ENCODE results near the gene LRRC47.
"Not testable (repeated sequence)": the region's sequence is repeated elsewhere in the genome, so short reads cannot be mapped to it uniquely, and the experiment has no call there.

The LRRC47 gene

DNA sequence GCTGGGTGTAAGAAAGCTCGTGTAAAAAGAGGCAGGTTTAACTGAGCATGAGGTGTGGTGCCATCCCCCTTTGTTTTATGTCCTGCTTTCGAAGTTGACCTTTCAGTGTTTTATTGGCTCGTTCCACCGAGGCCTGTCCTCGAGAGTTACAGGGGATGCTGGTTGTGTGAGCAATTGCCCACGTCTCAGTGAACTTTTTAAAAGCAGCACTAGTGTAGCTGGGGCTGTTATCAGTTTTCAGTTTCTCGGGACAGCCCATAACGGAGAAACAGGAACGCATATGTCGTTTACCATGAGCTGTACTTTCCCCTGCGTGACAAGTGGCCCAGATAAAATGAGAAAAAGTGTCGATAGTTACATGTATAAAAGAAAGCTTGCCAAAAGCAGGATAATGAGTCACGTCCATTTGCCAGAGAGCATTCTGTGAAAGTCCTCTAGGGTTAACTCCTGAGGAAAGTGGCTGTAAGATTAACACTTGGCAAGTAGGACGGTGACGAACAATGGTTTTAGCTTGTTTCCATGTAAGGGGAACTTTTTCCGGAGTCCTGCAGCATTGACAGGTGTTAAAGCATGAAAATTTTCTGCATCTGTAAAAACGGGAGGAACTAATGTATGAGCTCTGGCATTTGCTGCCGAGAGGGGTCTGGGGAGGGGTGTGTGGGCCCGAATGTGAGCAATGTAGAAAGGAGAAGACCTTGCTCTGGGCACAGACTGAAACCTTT, 7.8 kb upstream of the LRRC47 start:
- Mint-ChIP-seq H3K9me3 (peaks cover 4% of the 10 kb centered on the region), H3K36me3 (peaks cover 5% of the 10 kb centered on the region)
- ATAC-seq: no peak

DNA sequence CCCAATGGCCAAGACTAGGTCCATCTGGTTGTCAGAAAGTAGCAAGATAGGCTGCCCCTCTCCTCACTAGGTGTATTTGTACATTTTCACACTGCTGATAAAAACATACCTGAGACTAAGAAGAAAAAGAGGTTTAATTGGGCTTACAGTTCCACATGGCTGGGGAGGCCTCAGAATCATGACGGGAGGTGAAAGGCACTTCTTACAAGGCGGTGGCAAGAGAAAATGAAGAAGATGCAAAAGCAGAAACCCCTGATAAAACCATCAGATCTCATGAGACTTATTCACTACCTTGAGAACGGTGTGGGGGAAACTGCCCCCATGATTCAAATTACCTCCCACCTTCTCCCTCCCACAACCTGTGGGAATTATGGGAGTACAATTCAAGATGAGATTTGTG, 4.5 kb upstream of the LRRC47 start:
- H3K4me1 Mint-ChIP-seq: peaks cover 31% of the 10 kb centered on the region
- not testable (repeated sequence) for H3K9me3 Mint-ChIP-seq; H3K27ac Mint-ChIP-seq; ATAC-seq; DNase-seq (ENCODE audit: low spot score in 2 of 2)
- H3K36me3 Mint-ChIP-seq: peaks cover 10% of the 10 kb centered on the region
- H3K4me3 Mint-ChIP-seq: peak overlapping the region; percentile 2

More for the DNA sequence above, 7.8 kb upstream of the LRRC47 start:
- Mint-ChIP-seq H3K27ac (no peak overlapping the region), H3K4me1 (peaks cover 22% of the 10 kb centered on the region), H3K4me3 (peak overlapping the region; percentile 27)
- DNase-seq (ENCODE audit: low spot score in 2 of 2): no peak

- DNase-seq (ENCODE audit: low spot score in 2 of 2): no peak
- H3K9me3 Mint-ChIP-seq: peaks cover 3% of the 10 kb centered on the region
- peak overlapping the region; percentile 2 for H3K4me3 Mint-ChIP-seq
- H3K27ac Mint-ChIP-seq: no peak overlapping the region
- H3K36me3 Mint-ChIP-seq: peaks cover 10% of the 10 kb centered on the region
- H3K4me1 Mint-ChIP-seq: peaks cover 37% of the 10 kb centered on the region
- ATAC-seq: no peak
Observed at GRCh38 chr1:3799976-3800685, 3.8 kb upstream of the LRRC47 start.

DNA sequence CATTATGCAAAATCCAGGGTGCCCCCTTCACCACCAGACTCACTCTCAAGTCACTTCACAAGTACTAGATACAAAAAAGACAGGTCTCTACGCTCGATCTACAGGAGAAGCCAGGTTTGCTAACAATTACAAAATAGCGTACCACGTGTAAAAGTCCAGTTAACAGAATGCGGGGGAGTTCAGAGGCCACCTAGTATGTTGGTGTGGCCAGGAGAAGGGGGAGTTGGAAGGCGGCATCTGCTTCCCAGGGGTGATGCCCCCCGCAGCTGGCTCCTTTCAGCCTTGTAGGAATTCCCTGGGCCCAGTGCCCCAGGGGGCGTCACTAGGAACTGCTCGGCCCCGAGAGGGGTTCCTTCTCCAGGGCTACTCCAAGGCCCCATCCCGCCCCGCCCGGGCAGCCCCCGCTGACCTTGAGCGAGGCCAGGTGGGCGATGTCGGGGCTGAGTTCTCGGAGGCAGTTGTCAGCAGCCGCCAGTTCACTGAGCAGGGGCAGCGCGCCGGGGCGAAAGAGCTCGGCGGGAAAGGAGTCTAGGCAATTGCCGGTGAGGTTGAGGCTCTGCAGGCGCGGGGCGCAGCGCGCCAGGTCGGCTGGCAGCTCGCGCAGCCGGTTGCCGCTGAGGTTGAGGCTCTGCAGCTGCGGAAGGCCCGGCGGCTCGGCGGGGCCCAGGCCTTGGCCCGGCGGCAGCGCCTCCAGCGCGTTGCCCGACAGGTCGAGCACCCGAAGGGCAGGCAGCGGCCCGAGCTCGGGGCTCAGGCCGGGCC, 664 bp downstream of the LRRC47 start:
- DNase-seq (ENCODE audit: low spot score in 2 of 2): no peak
- H3K9me3 Mint-ChIP-seq: peaks cover 3% of the 10 kb centered on the region

GRCh38 chr1:3790952-3791351, 5.3 kb downstream of the LRRC47 start:
- Mint-ChIP-seq H3K9me3 (no peaks in the 10 kb centered on the region), H3K4me3 (no peak overlapping the region), H3K27ac (no peak overlapping the region), H3K4me1 (peaks cover 44% of the 10 kb centered on the region), H3K36me3 (peaks cover 51% of the 10 kb centered on the region)
- no peak for DNase-seq (ENCODE audit: low spot score in 2 of 2)
- ATAC-seq: no peak

More for the DNA sequence above, 664 bp downstream of the LRRC47 start:
- H3K27ac Mint-ChIP-seq: peak overlapping the region; percentile 52
- ATAC-seq: no peak
- H3K4me1 Mint-ChIP-seq: peaks cover 39% of the 10 kb centered on the region
- H3K4me3 Mint-ChIP-seq: peak overlapping the region; percentile 87
- H3K36me3 Mint-ChIP-seq: peaks cover 36% of the 10 kb centered on the region

DNA sequence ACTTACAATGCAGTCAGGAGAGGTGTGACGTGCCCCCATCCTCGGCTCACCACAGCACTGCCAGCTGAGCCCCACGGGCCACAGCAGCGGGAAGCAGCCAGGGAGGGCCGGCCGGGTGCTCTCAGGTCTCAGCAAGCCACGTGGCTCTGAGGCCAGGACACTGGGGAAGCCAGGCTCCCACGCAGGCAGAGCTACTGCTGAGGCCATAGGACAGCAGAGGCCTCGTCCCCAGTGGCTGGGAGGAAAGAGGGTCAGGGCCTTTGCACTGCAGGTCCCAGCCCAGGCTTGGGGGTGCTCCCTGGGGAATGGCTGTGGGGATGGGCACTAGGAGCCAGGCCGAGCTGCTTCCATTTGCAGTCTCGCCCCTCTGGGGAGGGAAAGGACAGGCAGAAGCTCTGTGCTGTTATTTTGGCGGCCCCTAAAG, 5.8 kb downstream of the LRRC47 start:
- no peak overlapping the region for H3K4me3 Mint-ChIP-seq
- DNase-seq (ENCODE audit: low spot score in 2 of 2): no peak
- H3K9me3 Mint-ChIP-seq: no peaks in the 10 kb centered on the region
- H3K36me3 Mint-ChIP-seq: peaks cover 55% of the 10 kb centered on the region
- peaks cover 42% of the 10 kb centered on the region for H3K4me1 Mint-ChIP-seq
- no peak overlapping the region for H3K27ac Mint-ChIP-seq
- ATAC-seq: no peak

GRCh38 chr1:3789421-3790300, 6.6 kb downstream of the LRRC47 start:
- Mint-ChIP-seq H3K4me3 (no peak overlapping the region), H3K27ac (peak overlapping the region; percentile 37), H3K36me3 (peaks cover 64% of the 10 kb centered on the region), H3K4me1 (peaks cover 37% of the 10 kb centered on the region), H3K9me3 (no peaks in the 10 kb centered on the region)
- DNase-seq (ENCODE audit: low spot score in 2 of 2): no peak
- ATAC-seq: no peak

DNA sequence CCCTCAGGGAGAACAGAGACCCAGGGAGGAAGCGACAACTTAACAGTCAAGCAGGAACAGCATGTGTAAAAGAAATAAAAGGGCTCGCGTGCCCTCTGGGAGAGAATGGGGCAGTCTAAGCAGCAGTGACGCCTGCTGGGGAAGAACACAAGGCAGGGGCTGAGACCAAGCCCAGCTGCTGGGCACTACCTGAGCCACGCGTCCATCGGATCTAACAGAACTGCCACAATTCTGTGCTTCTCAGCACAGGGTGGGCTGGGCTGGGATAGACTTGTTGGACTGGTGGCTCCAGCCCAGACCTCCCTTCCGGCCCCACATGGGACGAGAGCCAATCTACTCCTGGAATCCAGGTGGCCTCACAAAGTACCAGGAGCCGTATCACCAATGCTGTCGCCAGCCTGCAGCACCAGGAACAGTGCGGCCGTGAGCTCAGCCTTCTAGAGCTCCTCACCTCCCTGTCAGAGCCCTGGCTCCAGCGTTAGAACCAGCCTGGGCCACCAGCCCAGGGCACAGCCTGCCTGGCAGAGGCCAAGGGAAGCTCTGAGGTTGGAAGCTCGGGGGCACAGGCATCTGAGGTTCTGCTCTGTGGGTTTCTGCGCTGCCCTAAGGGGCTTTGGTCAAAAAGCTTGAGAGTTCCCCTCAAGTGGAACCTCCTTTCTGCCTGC, 7.4 kb downstream of the LRRC47 start:
- Mint-ChIP-seq H3K4me3 (no peak overlapping the region), H3K9me3 (no peaks in the 10 kb centered on the region), H3K27ac (peak overlapping the region; percentile 92), H3K36me3 (peaks cover 70% of the 10 kb centered on the region), H3K4me1 (peaks cover 37% of the 10 kb centered on the region)
- ATAC-seq: no peak
- DNase-seq (ENCODE audit: low spot score in 2 of 2): no peak

DNA sequence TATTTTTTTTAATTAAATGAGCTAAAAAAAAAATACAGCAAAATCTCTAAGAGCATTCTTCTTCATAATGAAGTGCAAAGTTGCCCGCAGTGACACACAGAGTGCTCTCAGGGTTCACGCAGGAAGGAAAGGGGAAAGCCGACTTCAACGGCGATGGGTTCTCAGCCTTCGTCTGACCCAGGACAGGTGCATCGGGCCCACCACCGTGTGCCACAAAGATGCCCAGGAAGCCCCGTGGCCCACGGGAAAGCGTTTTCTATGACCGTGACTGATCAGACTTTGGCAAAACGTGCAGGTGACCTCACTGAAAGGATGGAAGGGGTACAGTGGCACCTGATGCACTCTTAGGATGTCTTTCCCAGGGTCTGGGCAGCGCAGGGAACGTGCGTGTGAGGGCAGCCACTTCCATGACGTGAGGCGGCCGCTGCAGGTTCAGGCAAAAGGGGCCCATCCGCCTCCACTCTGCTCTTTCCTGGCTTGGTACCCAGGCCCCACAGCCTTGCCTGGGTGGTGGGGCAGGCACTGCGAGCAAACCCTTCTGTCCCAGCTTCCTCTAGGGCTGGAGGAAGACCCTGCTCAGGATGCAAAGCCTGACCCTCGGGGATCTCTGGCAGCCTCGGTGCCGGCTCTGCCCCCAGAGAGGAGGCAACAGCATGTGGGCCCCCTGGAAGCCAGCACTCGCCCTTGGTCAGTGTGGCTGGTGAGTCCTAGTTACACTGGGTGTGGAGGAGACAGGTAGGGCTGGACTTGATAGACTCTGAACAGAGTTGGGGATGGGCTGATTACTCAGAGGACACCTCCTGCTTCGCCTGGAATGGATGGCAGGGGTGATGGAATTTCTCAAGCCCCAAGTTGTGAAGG, 8.3 kb downstream of the LRRC47 start:
- H3K27ac Mint-ChIP-seq: peak overlapping the region; percentile 92
- peak; percentile 61 for ATAC-seq

DNA sequence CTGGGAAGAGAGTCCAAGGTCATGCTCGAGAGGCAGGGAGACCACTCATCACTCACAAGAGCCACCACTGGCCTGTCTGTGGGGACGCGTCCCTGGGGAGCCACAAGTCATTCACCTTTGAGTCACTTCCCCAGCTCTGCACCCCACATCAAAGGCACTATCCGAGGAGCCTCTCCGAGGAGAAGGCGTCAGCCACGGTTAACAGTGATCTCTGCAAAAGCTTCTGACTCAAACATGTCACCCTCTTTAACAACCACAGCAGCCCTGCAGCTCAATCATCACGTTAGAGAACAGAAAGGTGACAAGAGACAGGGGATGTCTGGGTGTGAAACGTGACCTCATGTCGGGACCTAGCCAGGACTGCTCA, 9.0 kb downstream of the LRRC47 start:
- H3K4me1 Mint-ChIP-seq: peaks cover 22% of the 10 kb centered on the region
- H3K4me3 Mint-ChIP-seq: peak overlapping the region; percentile 68
- ATAC-seq (peak; percentile 98), DNase-seq (ENCODE audit: low spot score in 2 of 2) (peak in 1 of 2 donors; percentile 84)
- peaks cover 70% of the 10 kb centered on the region for H3K36me3 Mint-ChIP-seq
- no peaks in the 10 kb centered on the region for H3K9me3 Mint-ChIP-seq
- H3K27ac Mint-ChIP-seq: peak overlapping the region; percentile 92

More for the DNA sequence above, 8.3 kb downstream of the LRRC47 start:
- H3K4me3 Mint-ChIP-seq: peak overlapping the region; percentile 68
- H3K4me1 Mint-ChIP-seq: peaks cover 28% of the 10 kb centered on the region
- peaks cover 70% of the 10 kb centered on the region for H3K36me3 Mint-ChIP-seq
- H3K9me3 Mint-ChIP-seq: no peaks in the 10 kb centered on the region
- no peak for DNase-seq (ENCODE audit: low spot score in 2 of 2)

DNA sequence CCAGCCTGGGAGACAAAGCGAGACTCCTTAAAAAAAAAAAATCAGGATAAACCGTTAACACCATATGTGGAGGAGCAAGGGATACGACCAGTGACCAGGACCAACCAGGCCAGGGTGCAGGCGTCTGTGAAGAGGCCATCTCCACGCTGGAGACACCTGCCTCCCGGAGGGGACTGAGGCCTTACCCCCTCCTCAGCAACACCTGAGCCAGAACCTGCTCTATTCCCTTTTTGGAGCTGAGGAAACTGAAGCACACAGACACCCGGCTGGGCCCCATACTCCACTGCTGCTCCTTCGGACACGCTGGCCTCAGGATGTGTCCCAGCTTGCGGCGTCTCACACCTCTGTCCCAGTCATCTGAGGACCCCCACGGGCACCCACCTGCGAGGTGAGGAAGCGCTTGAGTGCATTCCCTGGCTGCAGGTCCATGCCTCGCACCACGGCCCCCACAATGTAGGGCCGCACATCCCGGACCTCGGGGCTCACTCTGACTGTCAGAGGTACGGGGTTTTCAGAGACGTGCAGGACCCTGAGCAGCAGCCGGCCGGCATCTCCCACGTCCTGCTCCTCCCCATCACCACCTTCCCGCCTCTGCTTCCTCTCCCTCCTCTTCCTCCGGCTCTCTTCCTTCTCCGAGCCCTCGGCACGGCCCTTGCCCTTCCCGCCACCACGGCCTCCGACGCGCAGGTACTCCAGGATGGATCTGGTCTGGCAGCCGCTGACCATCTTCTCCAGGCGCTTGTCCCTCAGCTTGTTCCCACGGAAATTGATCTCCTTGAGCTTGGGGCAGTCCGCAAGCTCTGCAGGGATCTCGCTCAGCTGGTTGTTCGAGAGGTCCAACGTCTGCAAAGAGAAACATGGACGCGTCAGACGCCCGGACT, 9.6 kb downstream of the LRRC47 start:
- no peak for DNase-seq (ENCODE audit: low spot score in 2 of 2)
- Mint-ChIP-seq H3K4me3 (peak overlapping the region; percentile 68), H3K4me1 (peaks cover 22% of the 10 kb centered on the region), H3K36me3 (peaks cover 70% of the 10 kb centered on the region), H3K27ac (peak overlapping the region; percentile 92), H3K9me3 (no peaks in the 10 kb centered on the region)
- ATAC-seq: no peak

GRCh38 chr1:3785456-3786157, 10.7 kb downstream of the LRRC47 start:
- DNase-seq (ENCODE audit: low spot score in 2 of 2) (no peak), ATAC-seq (no peak)
- Mint-ChIP-seq H3K4me1 (peaks cover 22% of the 10 kb centered on the region), H3K36me3 (peaks cover 74% of the 10 kb centered on the region), H3K9me3 (no peaks in the 10 kb centered on the region), H3K4me3 (no peak overlapping the region), H3K27ac (no peak overlapping the region)

All from stimulated activated effector memory CD8-positive, alpha-beta T cell treated with anti-CD3 and anti-CD28 coated beads, Interleukin-12 subunit alpha, Interleukin-12 subunit beta, amount 100 ng/mL, for 72 hours (primary cell).